GM23338 (cell line): ENCODE data around the gene MBOAT7. TPM values are rescaled to one million over a fixed set of nuclear protein-coding genes. Genes with fewer than 3 reads are reported as not detected.

ENCODE experiments used
- ATAC-seq: fragments of 200-7000 bp; cut with Tn5 transposase; 3 replicates; pipeline ENCODE4 v1.9.1; 2020
- DNase-seq: peaks from one replicate; pipeline ENCODE4 v3.0.0-alpha.2; 2015; ENCODE audit warnings: low spot score
- H2AFZ ChIP-seq: fragments of 200-600 bp; sonication (generic); 2 replicates; pipeline ENCODE4 v1.8.0; 2016; ENCODE audit warnings: antibody characterized with exemption, mild to moderate bottlenecking, moderate library complexity
- H3F3A ChIP-seq: fragments of 200-600 bp; sonication (generic); replicated peaks from 2 replicates; pipeline ENCODE4 v1.8.0; 2017; ENCODE audit warnings: antibody characterized with exemption, mixed run types, low read depth
- H3K27ac ChIP-seq: fragments of 200-600 bp; sonication (generic); 2 replicates; pipeline ENCODE4 v1.6.1; 2016; ENCODE audit warnings: low read depth
- H3K27me3 ChIP-seq: fragments of 200-600 bp; sonication (generic); 2 replicates; pipeline ENCODE4 v1.8.0; 2016; ENCODE audit warnings: mild to moderate bottlenecking, mixed run types, moderate library complexity; ENCODE audit not compliant: insufficient read depth
- H3K36me3 ChIP-seq: fragments of 200-600 bp; sonication (generic); 2 replicates; pipeline ENCODE4 v1.8.0; 2016; ENCODE audit warnings: mild to moderate bottlenecking; ENCODE audit not compliant: insufficient read depth
- H3K4me1 ChIP-seq: fragments of 200-600 bp; sonication (generic); 2 replicates; pipeline ENCODE4 v1.8.0; 2016; ENCODE audit warnings: mild to moderate bottlenecking, moderate library complexity; ENCODE audit not compliant: insufficient read depth
- H3K4me2 ChIP-seq: fragments of 200-600 bp; sonication (generic); 2 replicates; pipeline ENCODE4 v1.7.1; 2017; ENCODE audit warnings: mixed run types
- H3K4me3 ChIP-seq: fragments of 200-600 bp; sonication (generic); 2 replicates; pipeline ENCODE4 v1.6.1; 2016; ENCODE audit warnings: mixed run types
- H3K79me2 ChIP-seq: fragments of 200-600 bp; sonication (generic); replicated peaks from 2 replicates; pipeline ENCODE4 v1.8.0; 2017; ENCODE audit warnings: mild to moderate bottlenecking; ENCODE audit not compliant: insufficient read depth
- H3K9me2 ChIP-seq: fragments of 200-600 bp; sonication (generic); 2 replicates; pipeline ENCODE4 v1.8.0; 2017; ENCODE audit not compliant: insufficient read depth
- H4K20me1 ChIP-seq: fragments of 200-600 bp; sonication (generic); replicated peaks from 2 replicates; pipeline ENCODE4 v1.8.0; 2017; ENCODE audit warnings: mild to moderate bottlenecking; ENCODE audit not compliant: insufficient read depth
- H3K27ac Mint-ChIP-seq: 2 replicates; pipeline ENCODE4 v1.8.0; 2020; ENCODE audit warnings: inconsistent platforms, mild to moderate bottlenecking, moderate library complexity, mixed read lengths
- H3K27me3 Mint-ChIP-seq: 3 replicates; pipeline ENCODE4 v1.8.0; 2022; ENCODE audit warnings: low read depth, mild to moderate bottlenecking, moderate library complexity, mixed read lengths, inconsistent platforms; ENCODE audit not compliant: insufficient read depth, poor library complexity
- H3K36me3 Mint-ChIP-seq: 3 replicates; pipeline ENCODE4 v1.8.0; 2021; ENCODE audit warnings: low read depth, mild to moderate bottlenecking, inconsistent platforms, moderate library complexity, mixed read lengths
- H3K4me1 Mint-ChIP-seq: 3 replicates; pipeline ENCODE4 v1.8.0; 2020; ENCODE audit warnings: mild to moderate bottlenecking, inconsistent platforms, mixed read lengths
- H3K4me3 Mint-ChIP-seq: 3 replicates; pipeline ENCODE4 v1.8.0; 2021; ENCODE audit warnings: moderate library complexity, mild to moderate bottlenecking, inconsistent platforms, mixed read lengths
- H3K9me3 Mint-ChIP-seq: 3 replicates; pipeline ENCODE4 v1.8.0; 2020; ENCODE audit warnings: moderate library complexity, mild to moderate bottlenecking, inconsistent platforms, mixed read lengths
- CREB1 ChIP-seq: fragments of 250-450 bp; sonication (Bioruptor Pico); IDR thresholded peaks from 2 replicates; pipeline ENCODE4 v1.5.0; 2020; ENCODE audit warnings: low read depth, mild to moderate bottlenecking, moderate library complexity
- CTCF ChIP-seq, 2 experiments: fragments of 200-600 bp in 1 of 2; sonication (generic) in 1 of 2; conservative IDR thresholded peaks; 2 replicates each; pipeline versions ENCODE4 v1.5.1 to v1.6.1; 2016 to 2017; ENCODE audit warnings: antibody characterized with exemption in 2 of 2, low read depth in 2 of 2, mild to moderate bottlenecking in 2 of 2, moderate library complexity in 1 of 2
- ETS1 ChIP-seq: IDR thresholded peaks from 2 replicates; pipeline ENCODE4 v1.6.1; 2016; ENCODE audit warnings: antibody characterized with exemption
- EZH2 ChIP-seq: fragments of 200-600 bp; sonication (generic); IDR thresholded peaks from one replicate; pipeline ENCODE4 v1.8.0; 2017; ENCODE audit warnings: antibody characterized with exemption, mild to moderate bottlenecking, low read depth; ENCODE audit not compliant: unreplicated experiment
- EZH2phosphoT487 ChIP-seq: fragments of 200-600 bp; sonication (generic); IDR thresholded peaks from one replicate; pipeline ENCODE4 v1.8.1; 2018; ENCODE audit warnings: antibody characterized with exemption; ENCODE audit not compliant: unreplicated experiment
- JUNB ChIP-seq: IDR thresholded peaks from one replicate; pipeline ENCODE4 v1.6.1; 2016; ENCODE audit warnings: antibody characterized with exemption; ENCODE audit not compliant: unreplicated experiment
- NANOG ChIP-seq: IDR thresholded peaks from 2 replicates; pipeline ENCODE4 v1.6.1; 2016; ENCODE audit warnings: antibody characterized with exemption, borderline replicate concordance
- POLR2AphosphoS5 ChIP-seq: IDR thresholded peaks from 2 replicates; pipeline ENCODE4 v1.6.1; 2016; ENCODE audit warnings: antibody characterized with exemption, low read depth
- STAT1 ChIP-seq: IDR thresholded peaks from one replicate; pipeline ENCODE4 v1.6.1; 2016; ENCODE audit warnings: antibody characterized with exemption; ENCODE audit not compliant: unreplicated experiment
- ZNF114 ChIP-seq: fragments of 250-450 bp; sonication (Bioruptor Pico); IDR thresholded peaks from 2 replicates; pipeline ENCODE4 v1.5.0; 2020; ENCODE audit warnings: mild to moderate bottlenecking, moderate library complexity
- ZNF331 ChIP-seq: fragments of 250-450 bp; sonication (Bioruptor Pico); IDR thresholded peaks from 2 replicates; pipeline ENCODE4 v1.5.0; 2020; ENCODE audit warnings: low read depth, mild to moderate bottlenecking, moderate library complexity
- polyA plus RNA-seq: library from polyadenylated mRNA; unstranded; fragments of >200 nt; fragmentation: Nextera tagmentation; extraction: Ambion mirVana; gene quantifications from 2 replicates; pipeline ENCODE4 v1.2.1, GENCODE V29; 2016
- total RNA-seq: library from RNA; depleted of rRNA; stranded (reverse); fragments of >200 nt; shearing (Covaris generic); gene quantifications from 2 replicates; pipeline ENCODE4 v1.2.3, GENCODE V29; 2014
- TF ChIP-seq, protein P1 (sequence below): fragments of 250-450 bp; sonication (Bioruptor Pico); IDR thresholded peaks from 2 replicates; pipeline ENCODE4 v1.5.0; 2020; ENCODE audit warnings: mild to moderate bottlenecking, moderate library complexity
- TF ChIP-seq, protein P2 (sequence below): IDR thresholded peaks from one replicate; pipeline ENCODE4 v1.6.1; 2018; ENCODE audit warnings: antibody characterized with exemption; ENCODE audit not compliant: unreplicated experiment

MBOAT7 gene
- total and polyA plus RNA-seq, 2 experiments from 2014 or later, result 77.8 to 184 TPM

DNA sequence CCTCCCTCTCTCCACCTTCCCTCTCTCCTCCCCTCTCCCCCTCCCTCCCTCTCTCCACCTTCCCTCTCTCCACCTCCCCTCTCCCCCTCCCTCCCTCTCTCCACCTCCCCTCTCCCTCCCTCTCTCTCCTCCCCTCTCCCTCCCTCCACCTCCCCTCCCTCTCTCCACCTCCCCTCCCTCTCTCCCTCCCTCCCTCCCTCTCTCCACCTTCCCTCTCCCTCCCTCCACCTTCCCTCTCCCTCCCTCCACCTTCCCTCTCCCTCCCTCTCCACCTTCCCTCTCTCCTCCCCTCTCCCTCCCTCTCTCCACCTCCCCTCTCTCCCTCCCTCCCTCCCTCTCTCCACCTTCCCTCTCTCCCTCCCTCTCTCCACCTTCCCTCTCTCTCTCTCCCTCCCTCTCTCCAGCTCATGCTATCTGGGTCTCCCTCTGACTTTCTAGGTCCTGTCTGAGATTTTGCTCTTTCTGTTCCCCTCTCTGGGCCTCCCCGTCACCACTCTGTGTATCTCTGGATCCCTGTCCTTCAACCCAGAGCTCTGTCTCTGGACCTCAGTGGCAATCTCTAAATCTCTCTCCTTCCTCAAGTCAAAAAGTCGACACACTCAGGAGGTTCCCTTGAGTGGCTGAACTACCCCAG, 55.3 kb downstream of the MBOAT7 start:
- Histone ChIP-seq H3K27me3 (no peaks in the 10 kb centered on the region), H3F3A (peaks cover 13% of the 10 kb centered on the region), H4K20me1 (peaks cover 6% of the 10 kb centered on the region), H3K4me1 (peaks cover 7% of the 10 kb centered on the region), H3K9me2 (no peaks in the 10 kb centered on the region), H2AFZ (no peak overlapping the region), H3K79me2 (peaks cover 11% of the 10 kb centered on the region), H3K36me3 (no peaks in the 10 kb centered on the region), H3K4me2 (peak overlapping the region; percentile 55), H3K27ac (peak overlapping the region; percentile 97), H3K4me3 (0 out of 2 replicates have a peak overlapping the region, but pooled peaks have one; percentile 20)
- Mint-ChIP-seq H3K9me3 (peaks cover 7% of the 10 kb centered on the region), H3K27me3 (peaks cover 22% of the 10 kb centered on the region), H3K4me3 (peak overlapping the region; percentile 32; the same call in 1 of the 3 replicates), H3K4me1 (peaks cover 15% of the 10 kb centered on the region), H3K27ac (peak overlapping the region; percentile 35; the same call in 1 of the 2 replicates), H3K36me3 (peaks cover 30% of the 10 kb centered on the region)
- DNase-seq (peak; percentile 69), ATAC-seq (no peak)
- TF ChIP-seq EZH2phosphoT487 (no peak), STAT1 (no peak), NANOG (no peak), ETS1 (no peak), EZH2 (no peak), CTCF (conservative IDR thresholded peaks at IDR 0.05; ENCODE audit: low read depth in 2 of 2) (no peak), ZNF331 (CRISPR knock-in tag) (no peak), CREB1 (no peak), POLR2AphosphoS5 (no peak), JUNB (no peak), ZNF114 (CRISPR knock-in tag) (no peak)
- TF ChIP-seq, protein P1, sequence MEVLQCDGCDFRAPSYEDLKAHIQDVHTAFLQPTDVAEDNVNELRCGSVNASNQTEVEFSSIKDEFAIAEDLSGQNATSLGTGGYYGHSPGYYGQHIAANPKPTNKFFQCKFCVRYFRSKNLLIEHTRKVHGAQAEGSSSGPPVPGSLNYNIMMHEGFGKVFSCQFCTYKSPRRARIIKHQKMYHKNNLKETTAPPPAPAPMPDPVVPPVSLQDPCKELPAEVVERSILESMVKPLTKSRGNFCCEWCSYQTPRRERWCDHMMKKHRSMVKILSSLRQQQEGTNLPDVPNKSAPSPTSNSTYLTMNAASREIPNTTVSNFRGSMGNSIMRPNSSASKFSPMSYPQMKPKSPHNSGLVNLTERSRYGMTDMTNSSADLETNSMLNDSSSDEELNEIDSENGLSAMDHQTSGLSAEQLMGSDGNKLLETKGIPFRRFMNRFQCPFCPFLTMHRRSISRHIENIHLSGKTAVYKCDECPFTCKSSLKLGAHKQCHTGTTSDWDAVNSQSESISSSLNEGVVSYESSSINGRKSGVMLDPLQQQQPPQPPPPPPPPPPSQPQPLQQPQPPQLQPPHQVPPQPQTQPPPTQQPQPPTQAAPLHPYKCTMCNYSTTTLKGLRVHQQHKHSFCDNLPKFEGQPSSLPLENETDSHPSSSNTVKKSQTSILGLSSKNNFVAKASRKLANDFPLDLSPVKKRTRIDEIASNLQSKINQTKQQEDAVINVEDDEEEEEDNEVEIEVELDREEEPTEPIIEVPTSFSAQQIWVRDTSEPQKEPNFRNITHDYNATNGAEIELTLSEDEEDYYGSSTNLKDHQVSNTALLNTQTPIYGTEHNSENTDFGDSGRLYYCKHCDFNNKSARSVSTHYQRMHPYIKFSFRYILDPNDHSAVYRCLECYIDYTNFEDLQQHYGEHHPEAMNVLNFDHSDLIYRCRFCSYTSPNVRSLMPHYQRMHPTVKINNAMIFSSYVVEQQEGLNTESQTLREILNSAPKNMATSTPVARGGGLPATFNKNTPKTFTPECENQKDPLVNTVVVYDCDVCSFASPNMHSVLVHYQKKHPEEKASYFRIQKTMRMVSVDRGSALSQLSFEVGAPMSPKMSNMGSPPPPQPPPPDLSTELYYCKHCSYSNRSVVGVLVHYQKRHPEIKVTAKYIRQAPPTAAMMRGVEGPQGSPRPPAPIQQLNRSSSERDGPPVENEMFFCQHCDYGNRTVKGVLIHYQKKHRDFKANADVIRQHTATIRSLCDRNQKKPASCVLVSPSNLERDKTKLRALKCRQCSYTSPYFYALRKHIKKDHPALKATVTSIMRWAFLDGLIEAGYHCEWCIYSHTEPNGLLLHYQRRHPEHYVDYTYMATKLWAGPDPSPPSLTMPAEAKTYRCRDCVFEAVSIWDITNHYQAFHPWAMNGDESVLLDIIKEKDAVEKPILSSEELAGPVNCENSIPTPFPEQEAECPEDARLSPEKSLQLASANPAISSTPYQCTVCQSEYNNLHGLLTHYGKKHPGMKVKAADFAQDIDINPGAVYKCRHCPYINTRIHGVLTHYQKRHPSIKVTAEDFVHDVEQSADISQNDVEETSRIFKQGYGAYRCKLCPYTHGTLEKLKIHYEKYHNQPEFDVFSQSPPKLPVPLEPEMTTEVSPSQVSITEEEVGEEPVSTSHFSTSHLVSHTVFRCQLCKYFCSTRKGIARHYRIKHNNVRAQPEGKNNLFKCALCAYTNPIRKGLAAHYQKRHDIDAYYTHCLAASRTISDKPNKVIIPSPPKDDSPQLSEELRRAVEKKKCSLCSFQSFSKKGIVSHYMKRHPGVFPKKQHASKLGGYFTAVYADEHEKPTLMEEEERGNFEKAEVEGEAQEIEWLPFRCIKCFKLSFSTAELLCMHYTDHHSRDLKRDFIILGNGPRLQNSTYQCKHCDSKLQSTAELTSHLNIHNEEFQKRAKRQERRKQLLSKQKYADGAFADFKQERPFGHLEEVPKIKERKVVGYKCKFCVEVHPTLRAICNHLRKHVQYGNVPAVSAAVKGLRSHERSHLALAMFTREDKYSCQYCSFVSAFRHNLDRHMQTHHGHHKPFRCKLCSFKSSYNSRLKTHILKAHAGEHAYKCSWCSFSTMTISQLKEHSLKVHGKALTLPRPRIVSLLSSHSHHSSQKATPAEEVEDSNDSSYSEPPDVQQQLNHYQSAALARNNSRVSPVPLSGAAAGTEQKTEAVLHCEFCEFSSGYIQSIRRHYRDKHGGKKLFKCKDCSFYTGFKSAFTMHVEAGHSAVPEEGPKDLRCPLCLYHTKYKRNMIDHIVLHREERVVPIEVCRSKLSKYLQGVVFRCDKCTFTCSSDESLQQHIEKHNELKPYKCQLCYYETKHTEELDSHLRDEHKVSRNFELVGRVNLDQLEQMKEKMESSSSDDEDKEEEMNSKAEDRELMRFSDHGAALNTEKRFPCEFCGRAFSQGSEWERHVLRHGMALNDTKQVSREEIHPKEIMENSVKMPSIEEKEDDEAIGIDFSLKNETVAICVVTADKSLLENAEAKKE (CRISPR knock-in tag), result no peak
- TF ChIP-seq, protein P2, sequence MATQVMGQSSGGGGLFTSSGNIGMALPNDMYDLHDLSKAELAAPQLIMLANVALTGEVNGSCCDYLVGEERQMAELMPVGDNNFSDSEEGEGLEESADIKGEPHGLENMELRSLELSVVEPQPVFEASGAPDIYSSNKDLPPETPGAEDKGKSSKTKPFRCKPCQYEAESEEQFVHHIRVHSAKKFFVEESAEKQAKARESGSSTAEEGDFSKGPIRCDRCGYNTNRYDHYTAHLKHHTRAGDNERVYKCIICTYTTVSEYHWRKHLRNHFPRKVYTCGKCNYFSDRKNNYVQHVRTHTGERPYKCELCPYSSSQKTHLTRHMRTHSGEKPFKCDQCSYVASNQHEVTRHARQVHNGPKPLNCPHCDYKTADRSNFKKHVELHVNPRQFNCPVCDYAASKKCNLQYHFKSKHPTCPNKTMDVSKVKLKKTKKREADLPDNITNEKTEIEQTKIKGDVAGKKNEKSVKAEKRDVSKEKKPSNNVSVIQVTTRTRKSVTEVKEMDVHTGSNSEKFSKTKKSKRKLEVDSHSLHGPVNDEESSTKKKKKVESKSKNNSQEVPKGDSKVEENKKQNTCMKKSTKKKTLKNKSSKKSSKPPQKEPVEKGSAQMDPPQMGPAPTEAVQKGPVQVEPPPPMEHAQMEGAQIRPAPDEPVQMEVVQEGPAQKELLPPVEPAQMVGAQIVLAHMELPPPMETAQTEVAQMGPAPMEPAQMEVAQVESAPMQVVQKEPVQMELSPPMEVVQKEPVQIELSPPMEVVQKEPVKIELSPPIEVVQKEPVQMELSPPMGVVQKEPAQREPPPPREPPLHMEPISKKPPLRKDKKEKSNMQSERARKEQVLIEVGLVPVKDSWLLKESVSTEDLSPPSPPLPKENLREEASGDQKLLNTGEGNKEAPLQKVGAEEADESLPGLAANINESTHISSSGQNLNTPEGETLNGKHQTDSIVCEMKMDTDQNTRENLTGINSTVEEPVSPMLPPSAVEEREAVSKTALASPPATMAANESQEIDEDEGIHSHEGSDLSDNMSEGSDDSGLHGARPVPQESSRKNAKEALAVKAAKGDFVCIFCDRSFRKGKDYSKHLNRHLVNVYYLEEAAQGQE, result no peak
